Posterior cingulate gyrus (tissue), 11 donors: ENCODE measurements around the gene SBSN.
"Not testable (repeated sequence)": the region's sequence is repeated elsewhere in the genome, so short reads cannot be mapped to it uniquely, and the experiment has no call there.

Source experiments
- DNase-seq, 10 donors: peaks; one replicate each; pipeline versions ENCODE4 v3.0.0 to v3.0.0-alpha.2; 2020 to 2021; ENCODE audit warnings: mixed read lengths in 3 of 10
- intact Hi-C: fragments of 100-400 bp; cut with DNase I; formaldehyde crosslinking; loops from one replicate; pipeline ENCODE4 v1.15.1; 2023

The SBSN gene

GRCh38 chr19:35484252-35485036 is 43.7 kb downstream of the SBSN start:
- intact Hi-C loops = no loop called here
- no peak for DNase-seq

GRCh38 chr19:35483089-35483488 is 45.0 kb downstream of the SBSN start:
- intact Hi-C loops = no loop called here
- DNase-seq = no peak

- intact Hi-C loops = no loop called here
- DNase-seq = peak in 1 of 10 donors; percentile 56
Observed at GRCh38 chr19:35478794-35479677, 49.1 kb downstream of the SBSN start.

GRCh38 chr19:35476149-35476548 is 52.0 kb downstream of the SBSN start:
- no peak for DNase-seq
- intact Hi-C loops = no loop called here

GRCh38 chr19:35474594-35474993 is 53.5 kb downstream of the SBSN start:
- DNase-seq, intact Hi-C loops: not testable (repeated sequence)

- intact Hi-C loops = no loop called here
Observed at GRCh38 chr19:35474104-35474503, 54.0 kb downstream of the SBSN start.

More at GRCh38 chr19:35474104-35474503, 54.0 kb downstream of the SBSN start:
- no peak for DNase-seq
